Right atrium auricular region (tissue), 2 donors: ENCODE data around the gene NAGA. TPM values are rescaled to one million over a fixed set of nuclear protein-coding genes. Genes with fewer than 3 reads are reported as not detected.

Source experiments
- DNase-seq: peaks from one replicate; pipeline ENCODE4 v3.0.0-alpha.2; 2019; ENCODE audit warnings: low spot score
- H3K27ac ChIP-seq, 2 donors: fragments of 200-600 bp; sonication (generic); 1 replicate in 1 of 2; 2 replicates in 1 of 2; pipeline ENCODE4 v1.5.1; 2016 to 2019
- H3K27me3 ChIP-seq, 2 donors: fragments of 200-600 bp; sonication (generic); one replicate each; pipeline versions ENCODE4 v1.5.1 to v1.6.0; 2017 to 2019
- H3K36me3 ChIP-seq: fragments of 200-600 bp; sonication (generic); one replicate; pipeline ENCODE4 v1.5.1; 2016
- H3K4me1 ChIP-seq, 2 donors: fragments of 200-600 bp; sonication (generic); one replicate each; pipeline versions ENCODE4 v1.5.1 to v1.6.0; 2017 to 2019
- H3K4me3 ChIP-seq, 2 donors: fragments of 200-600 bp; sonication (generic); 1 replicate in 1 of 2; 2 replicates in 1 of 2; pipeline ENCODE4 v1.5.1; 2017 to 2019; ENCODE audit warnings: mild to moderate bottlenecking in 1 of 2, moderate library complexity in 1 of 2
- H3K9me3 ChIP-seq, 2 donors: fragments of 200-600 bp; sonication (generic); one replicate each; pipeline ENCODE4 v1.5.1; 2019
- total RNA-seq, 2 donors: library from RNA; depleted of rRNA; stranded (reverse); fragments of >200 nt; gene quantifications; one replicate each; pipeline ENCODE4 v1.1.0, GENCODE V29; 2016
- TF ChIP-seq, protein P1 (sequence below), 2 donors: fragments of 200-600 bp; sonication (generic); IDR thresholded peaks; one replicate each; pipeline ENCODE4 v1.5.1; 2019; ENCODE audit warnings: antibody characterized with exemption in 2 of 2

Gene NAGA
- total RNA-seq, 2 donors from 2014 or later, result 19.1 to 21.7 TPM

DNA sequence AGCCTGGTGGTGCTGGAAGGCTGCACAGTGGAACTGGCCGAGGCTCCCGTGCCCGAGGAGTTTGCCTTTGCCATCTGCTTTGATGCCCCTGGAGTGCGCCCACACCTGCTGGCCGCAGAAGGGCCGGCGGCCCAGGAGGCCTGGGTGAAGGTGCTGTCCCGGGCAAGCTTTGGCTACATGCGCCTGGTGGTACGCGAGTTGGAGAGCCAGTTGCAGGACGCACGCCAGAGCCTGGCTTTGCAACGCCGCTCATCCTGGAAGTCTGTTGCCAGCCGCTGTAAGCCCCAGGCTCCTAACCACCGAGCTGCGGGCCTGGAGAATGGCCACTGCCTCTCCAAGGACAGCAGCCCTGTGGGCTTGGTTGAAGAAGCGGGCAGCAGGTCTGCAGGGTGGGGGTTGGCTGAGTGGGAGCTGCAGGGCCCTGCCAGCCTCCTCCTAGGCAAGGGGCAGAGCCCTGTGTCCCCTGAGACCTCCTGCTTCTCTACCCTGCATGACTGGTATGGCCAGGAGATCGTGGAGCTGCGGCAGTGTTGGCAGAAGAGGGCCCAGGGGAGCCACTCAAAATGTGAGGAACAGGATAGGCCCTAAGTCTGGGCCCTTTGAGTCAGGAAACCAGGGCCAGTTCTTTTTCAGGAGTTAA lies 7.0 kb upstream of the NAGA start:
- H3K36me3 ChIP-seq, result peaks cover 6% of the 10 kb centered on the region
- peaks cover 0 to 56% of the 10 kb centered on the region in 2 donors for H3K4me1 ChIP-seq
- peak overlapping the region; percentile 98 for H3K27ac ChIP-seq
- TF ChIP-seq, protein P1, sequence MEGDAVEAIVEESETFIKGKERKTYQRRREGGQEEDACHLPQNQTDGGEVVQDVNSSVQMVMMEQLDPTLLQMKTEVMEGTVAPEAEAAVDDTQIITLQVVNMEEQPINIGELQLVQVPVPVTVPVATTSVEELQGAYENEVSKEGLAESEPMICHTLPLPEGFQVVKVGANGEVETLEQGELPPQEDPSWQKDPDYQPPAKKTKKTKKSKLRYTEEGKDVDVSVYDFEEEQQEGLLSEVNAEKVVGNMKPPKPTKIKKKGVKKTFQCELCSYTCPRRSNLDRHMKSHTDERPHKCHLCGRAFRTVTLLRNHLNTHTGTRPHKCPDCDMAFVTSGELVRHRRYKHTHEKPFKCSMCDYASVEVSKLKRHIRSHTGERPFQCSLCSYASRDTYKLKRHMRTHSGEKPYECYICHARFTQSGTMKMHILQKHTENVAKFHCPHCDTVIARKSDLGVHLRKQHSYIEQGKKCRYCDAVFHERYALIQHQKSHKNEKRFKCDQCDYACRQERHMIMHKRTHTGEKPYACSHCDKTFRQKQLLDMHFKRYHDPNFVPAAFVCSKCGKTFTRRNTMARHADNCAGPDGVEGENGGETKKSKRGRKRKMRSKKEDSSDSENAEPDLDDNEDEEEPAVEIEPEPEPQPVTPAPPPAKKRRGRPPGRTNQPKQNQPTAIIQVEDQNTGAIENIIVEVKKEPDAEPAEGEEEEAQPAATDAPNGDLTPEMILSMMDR (IDR thresholded peaks at IDR 0.05), result no peak
- no peak overlapping the region for H3K4me3 ChIP-seq
- H3K27me3 ChIP-seq, result no peaks in the 10 kb centered on the region
- no peaks in the 10 kb centered on the region for H3K9me3 ChIP-seq
- no peak for DNase-seq

GRCh38 chr22:42076764-42077485 lies 6.3 kb upstream of the NAGA start:
- DNase-seq, result no peak
- no peaks in the 10 kb centered on the region for H3K36me3 ChIP-seq
- no peaks in the 10 kb centered on the region for H3K27me3 ChIP-seq
- no peaks in the 10 kb centered on the region for H3K9me3 ChIP-seq
- TF ChIP-seq, protein P1 (IDR thresholded peaks at IDR 0.05), result no peak
- H3K27ac ChIP-seq, result no peak overlapping the region
- H3K4me1 ChIP-seq, result peaks cover 0 to 55% of the 10 kb centered on the region in 2 donors
- no peak overlapping the region for H3K4me3 ChIP-seq

GRCh38 chr22:42074846-42075676 lies 4.4 kb upstream of the NAGA start:
- Histone ChIP-seq H3K27ac (peak overlapping the region; percentile 84 to 96), H3K36me3 (no peaks in the 10 kb centered on the region), H3K9me3 (no peaks in the 10 kb centered on the region), H3K4me1 (peaks cover 0 to 56% of the 10 kb centered on the region in 2 donors), H3K27me3 (no peaks in the 10 kb centered on the region), H3K4me3 (peak overlapping the region; percentile 67 to 71)
- DNase-seq, result no peak
- TF ChIP-seq, protein P1 (IDR thresholded peaks at IDR 0.05), result no peak

DNA sequence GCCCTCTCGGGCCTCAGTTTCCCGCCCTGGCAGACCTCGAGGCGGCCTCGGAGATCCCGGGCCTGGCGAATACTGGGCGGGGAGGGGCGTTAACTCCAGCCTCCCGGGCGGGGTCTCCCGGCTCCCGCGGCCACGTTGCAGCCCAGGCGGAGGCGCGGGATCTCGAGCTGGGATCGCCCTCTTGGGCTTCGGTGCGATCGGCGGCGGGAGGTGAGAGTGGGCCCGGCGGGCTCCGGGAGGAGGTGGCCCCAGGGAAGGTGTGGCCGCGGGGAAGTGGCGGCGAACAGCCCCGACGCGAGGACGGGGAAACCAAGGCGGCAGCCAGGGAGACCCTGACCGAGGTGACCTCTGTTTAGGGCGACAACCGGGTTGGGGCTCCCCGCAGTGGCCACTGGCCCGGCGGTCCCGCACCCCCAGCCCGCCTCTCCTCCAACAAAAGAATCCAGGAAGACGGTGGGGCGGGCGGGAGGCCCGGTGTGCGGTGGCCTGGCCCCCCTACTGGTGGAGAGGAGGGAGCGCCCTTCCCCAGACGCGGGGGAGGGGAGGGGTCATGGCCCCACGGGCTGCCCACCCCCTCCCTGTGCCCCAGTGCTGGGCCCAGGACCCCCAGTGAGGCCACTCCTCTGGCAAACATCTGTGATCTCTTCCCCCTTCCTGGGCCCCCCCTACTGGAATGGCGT lies 3.7 kb upstream of the NAGA start, which contains the start of gene PHETA2:
Gene PHETA2, plus strand, starts transcription at position 117 of the 680 bp plus-strand sequence. CDS start 3,046 bp downstream, outside the sequence.
- peak within 1 kb of the TSS; percentile 84 to 96 for H3K27ac ChIP-seq
- H3K4me3 ChIP-seq, result peak within 1 kb of the TSS; percentile 67 to 71
- H3K36me3 ChIP-seq, result no peaks in the 10 kb centered on the region
- peaks cover 0 to 63% of the 10 kb centered on the region in 2 donors for H3K4me1 ChIP-seq
- no peaks in the 10 kb centered on the region for H3K9me3 ChIP-seq
- TF ChIP-seq, protein P1 (IDR thresholded peaks at IDR 0.05), result peak in 1 of 2 donors; percentile 48
- no peaks in the 10 kb centered on the region for H3K27me3 ChIP-seq
- no peak for DNase-seq

DNA sequence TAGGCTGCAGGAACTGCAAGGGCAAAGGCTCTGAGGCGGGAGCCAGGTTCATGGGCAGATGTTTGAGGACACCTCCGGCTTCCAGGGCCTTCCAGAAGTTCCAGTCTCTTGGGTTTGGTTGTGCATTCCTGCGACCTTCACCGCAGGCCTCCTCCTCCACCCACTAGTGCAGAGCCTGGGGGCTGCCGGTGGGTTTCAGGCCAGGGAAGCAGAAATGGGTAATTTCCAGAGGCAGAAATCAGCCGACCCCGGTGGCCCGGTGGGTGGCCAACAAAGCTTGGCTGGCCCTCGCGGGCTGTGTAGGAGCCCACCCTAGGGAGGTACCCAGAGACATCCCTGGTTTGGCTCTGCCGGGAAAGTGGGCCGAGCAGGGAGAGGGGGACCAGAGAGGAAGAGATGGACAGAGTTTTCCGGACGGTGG lies 3.0 kb upstream of the NAGA start:
- Histone ChIP-seq H3K27ac (peak overlapping the region; percentile 84 to 96), H3K4me3 (peak overlapping the region; percentile 67 to 71), H3K9me3 (no peaks in the 10 kb centered on the region), H3K27me3 (no peaks in the 10 kb centered on the region), H3K4me1 (peaks cover 0 to 57% of the 10 kb centered on the region in 2 donors), H3K36me3 (no peaks in the 10 kb centered on the region)
- no peak for DNase-seq
- TF ChIP-seq, protein P1 (IDR thresholded peaks at IDR 0.05), result no peak
